Stomach (tissue), 9 donors: Measurements from ENCODE around the gene VAMP5. TPM values are rescaled to one million over a fixed set of nuclear protein-coding genes. Genes with fewer than 3 reads are reported as not detected.

Source experiments
- DNase-seq, 2 donors: peaks; one replicate each; pipeline versions ENCODE4 v3.0.0 to v3.0.0-alpha.2; 2013 to 2019
- H3K27ac ChIP-seq, 5 donors: fragments of 200-600 bp in 4 of 5; sonication (generic) in 4 of 5; one replicate each; pipeline ENCODE4 v1.5.1; 2013 to 2019; ENCODE audit warnings: mild to moderate bottlenecking in 1 of 5, moderate library complexity in 1 of 5
- H3K27me3 ChIP-seq, 3 donors: fragments of 200-600 bp; sonication (generic); one replicate each; pipeline ENCODE4 v1.5.1; 2017 to 2019; ENCODE audit warnings: mixed run types in 1 of 3
- H3K36me3 ChIP-seq, 4 donors: fragments of 200-600 bp; sonication (generic); 1 replicate in 3 of 4; 2 replicates in 1 of 4; pipeline ENCODE4 v1.5.1; 2016 to 2019
- H3K4me1 ChIP-seq, 4 donors: fragments of 200-600 bp; sonication (generic); one replicate each; pipeline ENCODE4 v1.5.1; 2016 to 2019
- H3K4me3 ChIP-seq, 4 donors: fragments of 200-600 bp; sonication (generic) in 3 of 4; one replicate each; pipeline ENCODE4 v1.5.1; 2016 to 2019; ENCODE audit warnings: mild to moderate bottlenecking in 1 of 4
- H3K9me3 ChIP-seq, 4 donors: fragments of 200-600 bp; sonication (generic); one replicate each; pipeline ENCODE4 v1.5.1; 2016 to 2019
- EP300 ChIP-seq: sonication (generic); formaldehyde crosslinking; IDR thresholded peaks from one replicate; pipeline ENCODE4 v1.6.1; 2017; ENCODE audit warnings: antibody characterized with exemption
- POLR2A ChIP-seq, 4 donors: fragments of 450-650 bp; IDR thresholded peaks; one replicate each; pipeline ENCODE4 v1.6.1; 2016; ENCODE audit warnings: antibody characterized with exemption in 4 of 4, control low read depth in 2 of 4, mild to moderate bottlenecking in 1 of 4, moderate library complexity in 1 of 4
- POLR2AphosphoS5 ChIP-seq, 3 donors: sonication (generic); formaldehyde crosslinking; IDR thresholded peaks; one replicate each; pipeline ENCODE4 v1.6.1; 2016; ENCODE audit warnings: antibody characterized with exemption in 3 of 3
- WGBS, 5 donors: extraction: QIAGEN DNeasy Blood & Tissue Kit in 3 of 5; methylation state at CpG; one replicate each; pipeline versions ENCODE4 v1.1.5 to v1.1.7; 2013 to 2018; 5-methylcytosine and 5-hydroxymethylcytosine counted together
- intact Hi-C: fragments of 100-400 bp; cut with DNase I; formaldehyde crosslinking; loops from one replicate; pipeline ENCODE4 v1.15.1; 2023; ENCODE audit warnings: low total_unique reads
- polyA plus RNA-seq, 3 donors: library from polyadenylated mRNA; stranded (reverse); fragments of 200-250 nt; gene quantifications; one replicate each; pipeline ENCODE4 v1.2.3, GENCODE V29; 2013
- total RNA-seq, 5 donors: library from RNA; depleted of rRNA; stranded (reverse); fragments of >200 nt; gene quantifications; one replicate each; pipeline versions ENCODE4 v1.1.0 to v1.2.3, GENCODE V29; 2014 to 2016
- TF ChIP-seq, protein P1 (sequence below), 7 experiments: fragments of 450-650 bp in 4 of 7; fragments of 200-600 bp in 3 of 7; sonication (generic) in 3 of 7; IDR thresholded peaks; one replicate each; pipeline ENCODE4 v1.5.1; 2016 to 2019; ENCODE audit warnings: antibody characterized with exemption in 7 of 7, control low read depth in 2 of 7, mild to moderate bottlenecking in 1 of 7
- donor health status: healthy with polysubstance abuse.
- donor health status: Bipolar disorder and iron deficiency.
- donor health status: healthy.

The VAMP5 gene
- total and polyA plus RNA-seq, 8 donors: 7.7 to 95.1 (median 77.8) TPM

DNA sequence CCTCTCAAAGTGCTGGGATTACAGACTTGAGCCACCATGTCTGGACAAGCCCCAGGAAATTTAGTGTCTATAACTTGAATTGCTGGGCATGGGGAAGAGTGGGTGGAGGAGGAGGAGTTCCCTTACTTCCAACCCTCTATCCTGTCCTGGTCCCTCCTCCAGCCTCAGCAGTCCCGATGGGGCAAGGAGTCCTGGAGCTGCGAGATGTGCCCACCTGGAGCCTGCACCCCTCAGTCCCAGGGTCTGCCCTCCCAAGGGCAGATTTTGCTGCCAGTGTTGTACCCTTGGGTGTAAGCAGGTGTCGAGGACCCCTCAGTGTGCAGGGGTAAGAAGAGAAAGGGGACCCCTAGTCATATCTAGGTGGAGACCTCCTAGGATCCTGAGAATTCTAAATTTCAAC, 4.0 kb upstream of the VAMP5 start:
- DNase-seq: no peak
- peaks cover 0 to 21% (median 8%) of the 10 kb centered on the region in 4 donors for H3K36me3 ChIP-seq
- H3K9me3 ChIP-seq: no peaks in the 10 kb centered on the region
- no peak overlapping the region for H3K4me3 ChIP-seq
- intact Hi-C loops: no loop called here
- H3K27ac ChIP-seq: peak overlapping the region in 3 of 5 donors; percentile 79 to 91 (median 90)
- WGBS, 5 donors: 89 to 96% (median 89%) methylated on average over 3 of the region's 3 CpGs
- TF ChIP-seq POLR2A (IDR thresholded peaks at IDR 0.05): no peak
- TF ChIP-seq EP300: no peak
- TF ChIP-seq, protein P1, sequence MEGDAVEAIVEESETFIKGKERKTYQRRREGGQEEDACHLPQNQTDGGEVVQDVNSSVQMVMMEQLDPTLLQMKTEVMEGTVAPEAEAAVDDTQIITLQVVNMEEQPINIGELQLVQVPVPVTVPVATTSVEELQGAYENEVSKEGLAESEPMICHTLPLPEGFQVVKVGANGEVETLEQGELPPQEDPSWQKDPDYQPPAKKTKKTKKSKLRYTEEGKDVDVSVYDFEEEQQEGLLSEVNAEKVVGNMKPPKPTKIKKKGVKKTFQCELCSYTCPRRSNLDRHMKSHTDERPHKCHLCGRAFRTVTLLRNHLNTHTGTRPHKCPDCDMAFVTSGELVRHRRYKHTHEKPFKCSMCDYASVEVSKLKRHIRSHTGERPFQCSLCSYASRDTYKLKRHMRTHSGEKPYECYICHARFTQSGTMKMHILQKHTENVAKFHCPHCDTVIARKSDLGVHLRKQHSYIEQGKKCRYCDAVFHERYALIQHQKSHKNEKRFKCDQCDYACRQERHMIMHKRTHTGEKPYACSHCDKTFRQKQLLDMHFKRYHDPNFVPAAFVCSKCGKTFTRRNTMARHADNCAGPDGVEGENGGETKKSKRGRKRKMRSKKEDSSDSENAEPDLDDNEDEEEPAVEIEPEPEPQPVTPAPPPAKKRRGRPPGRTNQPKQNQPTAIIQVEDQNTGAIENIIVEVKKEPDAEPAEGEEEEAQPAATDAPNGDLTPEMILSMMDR (IDR thresholded peaks at IDR 0.05): no peak
- no peak for TF ChIP-seq POLR2AphosphoS5 (IDR thresholded peaks at IDR 0.05)
- peaks cover 36 to 66% (median 52%) of the 10 kb centered on the region in 4 donors for H3K4me1 ChIP-seq
- H3K27me3 ChIP-seq: no peaks in the 10 kb centered on the region

DNA sequence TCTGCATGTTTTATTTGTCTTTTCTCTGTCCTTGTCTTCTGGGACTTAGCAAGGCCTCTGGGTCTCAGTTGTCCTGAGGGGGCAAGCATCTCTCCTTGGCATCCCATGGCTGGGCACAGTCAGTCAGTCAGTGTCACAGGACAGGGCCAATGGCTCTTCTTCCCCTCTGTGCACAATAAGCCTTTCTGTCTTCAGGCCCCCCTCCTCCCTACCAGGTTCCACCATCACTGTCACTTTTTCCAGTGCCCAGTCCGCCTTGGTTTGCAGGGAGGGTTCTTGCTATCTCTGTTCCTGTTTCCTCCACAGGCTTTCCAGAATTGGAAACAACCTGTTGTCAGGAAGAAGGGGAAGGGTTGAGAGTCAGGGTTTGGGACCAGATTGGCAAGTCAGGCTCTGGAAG, 1.7 kb upstream of the VAMP5 start:
- H3K9me3 ChIP-seq: no peaks in the 10 kb centered on the region
- peaks cover 54 to 79% (median 72%) of the 10 kb centered on the region in 4 donors for H3K4me1 ChIP-seq
- no peak overlapping the region for H3K4me3 ChIP-seq
- peak overlapping the region in 1 of 5 donors; percentile 94 for H3K27ac ChIP-seq
- no peaks in the 10 kb centered on the region for H3K27me3 ChIP-seq
- DNase-seq: no peak
- H3K36me3 ChIP-seq: peaks cover 0 to 21% (median 8%) of the 10 kb centered on the region in 4 donors
- TF ChIP-seq, protein P1 (IDR thresholded peaks at IDR 0.05): no peak
- TF ChIP-seq EP300 (no peak), POLR2AphosphoS5 (IDR thresholded peaks at IDR 0.05) (no peak), POLR2A (IDR thresholded peaks at IDR 0.05) (no peak)
- intact Hi-C loops: no loop called here
- WGBS, 5 donors: 47 to 90% (median 71%) methylated on average over 1 of the region's 1 CpG

DNA sequence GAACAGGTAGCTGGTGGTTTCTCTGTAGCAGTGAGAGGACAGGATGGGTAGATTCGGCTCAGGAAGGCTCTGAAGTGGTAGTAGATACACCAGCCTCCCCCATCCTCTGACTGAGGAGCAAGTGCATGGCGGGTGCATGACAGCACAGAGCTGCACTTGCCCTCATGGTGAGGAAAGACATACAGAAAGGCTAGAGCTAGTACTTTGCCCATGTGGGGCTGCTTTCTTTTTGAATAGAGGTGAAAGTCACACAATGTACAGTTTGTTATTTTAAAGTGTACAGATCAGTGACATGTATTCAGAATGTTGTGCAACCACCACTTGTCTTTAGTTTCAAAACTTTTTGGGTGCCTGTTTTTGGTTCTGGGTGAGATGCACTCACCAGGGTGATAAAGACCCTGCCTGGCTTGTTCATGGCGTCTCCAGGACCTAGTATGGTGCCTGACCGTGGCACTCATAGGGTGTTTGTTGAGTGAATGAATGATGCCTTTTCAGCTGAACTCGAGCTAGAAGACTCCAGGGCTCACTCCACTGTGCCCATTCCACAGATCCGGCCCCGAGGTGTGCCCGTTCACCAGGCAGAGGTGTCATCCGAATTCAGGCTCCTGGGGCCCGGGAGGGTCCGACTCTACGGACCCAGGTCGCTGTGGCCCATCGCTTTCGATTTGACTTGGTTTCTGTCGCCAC, 421 bp upstream of the VAMP5 start:
- DNase-seq: no peak
- Histone ChIP-seq H3K4me1 (peaks cover 53 to 80% (median 74%) of the 10 kb centered on the region in 4 donors), H3K36me3 (peaks cover 0 to 21% (median 8%) of the 10 kb centered on the region in 4 donors), H3K27ac (peak overlapping the region; percentile 87 to 94 (median 91)), H3K27me3 (no peaks in the 10 kb centered on the region), H3K9me3 (no peaks in the 10 kb centered on the region), H3K4me3 (peak overlapping the region; percentile 58 to 69 (median 62))
- 25 to 64% (median 29%) methylated on average over 5 to 16 of the region's 16 CpGs for WGBS, 5 donors
- TF ChIP-seq, protein P1 (IDR thresholded peaks at IDR 0.05): no peak
- no peak for TF ChIP-seq EP300
- TF ChIP-seq POLR2A (IDR thresholded peaks at IDR 0.05): no peak
- TF ChIP-seq POLR2AphosphoS5 (IDR thresholded peaks at IDR 0.05): peak in 1 of 3 donors; percentile 6
- intact Hi-C loops: no loop called here

DNA sequence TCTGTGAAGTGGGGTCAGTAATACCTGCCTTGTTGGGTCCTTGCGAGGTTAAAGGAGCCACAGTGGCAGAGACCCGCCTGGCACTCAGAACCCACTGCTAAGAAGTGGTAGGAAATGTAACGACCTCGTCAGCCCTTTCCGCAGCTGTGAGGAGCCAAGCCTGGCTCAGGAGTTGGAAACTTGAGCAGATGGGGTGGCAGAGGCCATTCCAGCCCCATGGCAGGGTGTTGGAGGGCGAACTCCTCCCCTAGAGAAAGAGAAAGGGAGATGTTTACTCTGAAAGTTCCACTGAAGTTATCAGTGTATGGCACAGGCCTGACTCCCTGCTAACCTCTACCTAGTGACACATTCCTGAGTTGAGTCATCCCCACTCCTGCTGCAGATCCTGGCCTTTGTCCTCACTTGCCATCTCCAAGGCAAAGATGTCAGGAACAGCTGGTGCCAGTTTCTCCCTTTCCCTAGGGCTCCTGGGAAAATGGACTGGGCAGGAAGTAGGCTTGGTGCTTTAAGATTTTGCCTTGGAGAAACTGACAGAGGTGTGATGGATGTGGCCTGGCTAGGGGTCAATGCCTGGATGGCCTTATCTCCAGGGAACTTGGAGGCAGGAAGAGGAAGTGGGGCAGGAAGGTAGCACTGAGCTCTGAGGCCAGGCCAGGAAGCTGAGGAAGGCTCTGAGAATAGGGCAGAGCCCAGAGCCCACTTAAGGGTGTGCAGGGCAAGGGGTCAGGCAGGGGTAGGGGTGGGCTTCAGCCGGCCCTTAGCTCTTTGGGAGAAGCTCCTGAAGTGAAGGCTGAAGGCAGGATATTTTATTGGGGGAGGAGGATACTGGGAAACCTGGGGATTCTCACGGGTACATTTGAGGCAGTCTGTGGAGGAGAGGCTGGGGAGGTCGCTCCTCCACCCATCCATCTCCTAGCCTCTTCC, 888 bp downstream of the VAMP5 start:
- peak; percentile 54 to 85 for DNase-seq
- WGBS, 5 donors: 18 to 32% (median 31%) methylated on average over 8 to 9 of the region's 9 CpGs
- peaks cover 53 to 80% (median 74%) of the 10 kb centered on the region in 4 donors for H3K4me1 ChIP-seq

More for the DNA sequence above, 888 bp downstream of the VAMP5 start:
- H3K4me3 ChIP-seq: peak overlapping the region; percentile 58 to 69 (median 62)
- H3K27ac ChIP-seq: peak overlapping the region; percentile 87 to 94 (median 91)
- H3K27me3 ChIP-seq: no peaks in the 10 kb centered on the region
- no peaks in the 10 kb centered on the region for H3K9me3 ChIP-seq
- intact Hi-C loops: no loop called here
- TF ChIP-seq POLR2A (IDR thresholded peaks at IDR 0.05): no peak
- no peak for TF ChIP-seq EP300
- TF ChIP-seq POLR2AphosphoS5 (IDR thresholded peaks at IDR 0.05): peak; percentile 51 to 89 (median 75)
- TF ChIP-seq, protein P1 (IDR thresholded peaks at IDR 0.05): no peak
- H3K36me3 ChIP-seq: peaks cover 0 to 21% (median 8%) of the 10 kb centered on the region in 4 donors
